ENCODE results near the gene HEY2. TPM values are rescaled to one million over a fixed set of nuclear protein-coding genes. Genes with fewer than 3 reads are reported as not detected.

The HEY2 gene
- total RNA-seq, 6 experiments from 2014 or later, result not detected

DNA sequence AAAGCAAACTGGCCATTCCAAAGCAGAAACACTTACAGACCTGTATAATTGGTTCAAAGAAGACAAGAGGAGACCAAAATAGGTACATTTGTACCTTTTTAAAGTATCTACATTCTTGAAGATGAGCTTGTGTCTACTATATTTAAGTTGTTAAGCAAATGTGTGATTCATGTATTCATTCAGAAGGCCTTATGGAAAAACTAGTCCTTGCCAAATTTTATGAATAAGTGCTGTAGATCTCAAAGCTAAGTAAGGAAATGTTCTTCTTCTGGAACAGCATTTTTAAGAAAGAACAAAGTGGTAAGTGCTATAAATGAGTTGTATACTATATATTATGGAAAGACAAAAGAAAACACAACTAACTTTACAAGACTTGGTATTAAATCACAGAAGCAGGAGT is 22.2 kb upstream of the HEY2 start:
- Mint-ChIP-seq H3K27ac (no peak overlapping the region), H3K27me3 (ENCODE audit: insufficient read depth) (peaks cover 2% of the 10 kb centered on the region; the same call in 1 of the 2 replicates), H3K9me3 (no peaks in the 10 kb centered on the region), H3K36me3 (ENCODE audit: low read depth) (no peaks in the 10 kb centered on the region), H3K4me3 (no peak overlapping the region), H3K4me1 (ENCODE audit: low read depth) (no peaks in the 10 kb centered on the region)
- no peak for DNase-seq
- TF ChIP-seq, protein P1, sequence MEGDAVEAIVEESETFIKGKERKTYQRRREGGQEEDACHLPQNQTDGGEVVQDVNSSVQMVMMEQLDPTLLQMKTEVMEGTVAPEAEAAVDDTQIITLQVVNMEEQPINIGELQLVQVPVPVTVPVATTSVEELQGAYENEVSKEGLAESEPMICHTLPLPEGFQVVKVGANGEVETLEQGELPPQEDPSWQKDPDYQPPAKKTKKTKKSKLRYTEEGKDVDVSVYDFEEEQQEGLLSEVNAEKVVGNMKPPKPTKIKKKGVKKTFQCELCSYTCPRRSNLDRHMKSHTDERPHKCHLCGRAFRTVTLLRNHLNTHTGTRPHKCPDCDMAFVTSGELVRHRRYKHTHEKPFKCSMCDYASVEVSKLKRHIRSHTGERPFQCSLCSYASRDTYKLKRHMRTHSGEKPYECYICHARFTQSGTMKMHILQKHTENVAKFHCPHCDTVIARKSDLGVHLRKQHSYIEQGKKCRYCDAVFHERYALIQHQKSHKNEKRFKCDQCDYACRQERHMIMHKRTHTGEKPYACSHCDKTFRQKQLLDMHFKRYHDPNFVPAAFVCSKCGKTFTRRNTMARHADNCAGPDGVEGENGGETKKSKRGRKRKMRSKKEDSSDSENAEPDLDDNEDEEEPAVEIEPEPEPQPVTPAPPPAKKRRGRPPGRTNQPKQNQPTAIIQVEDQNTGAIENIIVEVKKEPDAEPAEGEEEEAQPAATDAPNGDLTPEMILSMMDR (IDR thresholded peaks at IDR 0.05), result no peak

DNA sequence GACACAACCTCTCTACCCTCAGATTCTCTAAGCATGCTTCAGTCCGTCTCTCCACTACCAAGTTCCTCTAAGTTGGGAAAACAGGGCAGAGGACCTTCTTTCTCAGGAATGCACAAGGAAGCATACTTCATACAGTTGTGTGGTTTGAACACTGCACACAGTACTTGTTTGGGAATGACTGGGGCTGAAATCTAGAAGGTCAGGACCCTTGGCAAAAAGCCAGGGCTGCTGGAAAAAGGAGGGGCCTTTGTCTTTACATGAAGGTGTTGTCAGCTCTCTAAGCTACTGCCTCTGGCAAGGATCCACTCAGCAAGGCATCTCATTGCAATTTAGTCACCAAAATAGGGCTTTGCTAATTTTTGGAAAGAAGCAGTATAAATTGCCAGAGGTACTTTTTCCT is 20.7 kb upstream of the HEY2 start:
- Mint-ChIP-seq H3K9me3 (no peaks in the 10 kb centered on the region), H3K36me3 (ENCODE audit: low read depth) (no peaks in the 10 kb centered on the region), H3K4me3 (no peak overlapping the region), H3K27me3 (ENCODE audit: insufficient read depth) (peaks cover 2% of the 10 kb centered on the region; the same call in 1 of the 2 replicates), H3K27ac (no peak overlapping the region), H3K4me1 (ENCODE audit: low read depth) (no peaks in the 10 kb centered on the region)
- DNase-seq, result no peak
- TF ChIP-seq, protein P1 (IDR thresholded peaks at IDR 0.05), result no peak

DNA sequence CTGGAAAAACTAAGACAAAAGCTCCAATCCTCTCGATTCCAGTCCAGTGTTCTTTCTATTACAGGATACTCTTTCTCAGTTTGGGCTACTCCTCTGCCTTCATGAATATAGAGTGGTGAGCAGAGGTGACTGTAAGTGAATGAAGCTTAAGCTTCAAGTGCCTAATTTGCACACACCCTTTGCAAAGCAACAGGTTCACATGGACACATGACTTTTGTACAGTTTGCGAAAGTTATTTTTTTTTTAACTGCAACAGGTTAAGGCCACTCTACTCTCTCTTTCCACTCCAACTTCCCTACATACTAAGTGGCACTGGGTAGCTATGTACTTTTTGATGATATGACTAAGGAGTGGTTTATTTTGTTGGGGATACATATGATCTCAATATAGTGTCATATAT is 19.4 kb upstream of the HEY2 start:
- Mint-ChIP-seq H3K36me3 (ENCODE audit: low read depth) (no peaks in the 10 kb centered on the region), H3K4me1 (ENCODE audit: low read depth) (no peaks in the 10 kb centered on the region), H3K27me3 (ENCODE audit: insufficient read depth) (peaks cover 3% of the 10 kb centered on the region; the same call in 1 of the 2 replicates), H3K9me3 (no peaks in the 10 kb centered on the region), H3K27ac (no peak overlapping the region), H3K4me3 (no peak overlapping the region)
- DNase-seq, result no peak
- TF ChIP-seq, protein P1 (IDR thresholded peaks at IDR 0.05), result no peak

DNA sequence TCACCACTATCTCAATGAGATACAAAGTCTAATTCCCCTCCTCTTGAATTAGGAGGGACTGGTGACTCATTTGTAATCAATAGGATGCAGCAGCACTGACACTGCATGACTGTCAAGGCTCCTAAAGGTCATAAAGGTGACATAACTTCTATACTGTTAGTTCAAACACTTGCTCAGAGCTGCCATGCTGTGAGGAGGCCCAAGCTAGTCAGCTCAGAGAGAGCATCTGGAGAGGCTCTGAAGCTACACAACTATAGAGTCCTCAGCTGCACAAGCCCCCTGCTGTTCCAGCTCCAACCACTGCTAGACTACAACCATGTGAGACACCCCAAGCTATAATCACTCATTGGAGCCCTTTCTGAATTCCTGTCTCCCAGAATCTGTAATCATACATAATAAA is 17.0 kb upstream of the HEY2 start:
- Mint-ChIP-seq H3K27me3 (ENCODE audit: insufficient read depth) (peaks cover 1% of the 10 kb centered on the region; the same call in 1 of the 2 replicates), H3K4me3 (no peak overlapping the region), H3K36me3 (ENCODE audit: low read depth) (no peaks in the 10 kb centered on the region), H3K9me3 (no peaks in the 10 kb centered on the region), H3K27ac (no peak overlapping the region), H3K4me1 (ENCODE audit: low read depth) (no peaks in the 10 kb centered on the region)
- DNase-seq, result no peak
- TF ChIP-seq, protein P1 (IDR thresholded peaks at IDR 0.05), result no peak

DNA sequence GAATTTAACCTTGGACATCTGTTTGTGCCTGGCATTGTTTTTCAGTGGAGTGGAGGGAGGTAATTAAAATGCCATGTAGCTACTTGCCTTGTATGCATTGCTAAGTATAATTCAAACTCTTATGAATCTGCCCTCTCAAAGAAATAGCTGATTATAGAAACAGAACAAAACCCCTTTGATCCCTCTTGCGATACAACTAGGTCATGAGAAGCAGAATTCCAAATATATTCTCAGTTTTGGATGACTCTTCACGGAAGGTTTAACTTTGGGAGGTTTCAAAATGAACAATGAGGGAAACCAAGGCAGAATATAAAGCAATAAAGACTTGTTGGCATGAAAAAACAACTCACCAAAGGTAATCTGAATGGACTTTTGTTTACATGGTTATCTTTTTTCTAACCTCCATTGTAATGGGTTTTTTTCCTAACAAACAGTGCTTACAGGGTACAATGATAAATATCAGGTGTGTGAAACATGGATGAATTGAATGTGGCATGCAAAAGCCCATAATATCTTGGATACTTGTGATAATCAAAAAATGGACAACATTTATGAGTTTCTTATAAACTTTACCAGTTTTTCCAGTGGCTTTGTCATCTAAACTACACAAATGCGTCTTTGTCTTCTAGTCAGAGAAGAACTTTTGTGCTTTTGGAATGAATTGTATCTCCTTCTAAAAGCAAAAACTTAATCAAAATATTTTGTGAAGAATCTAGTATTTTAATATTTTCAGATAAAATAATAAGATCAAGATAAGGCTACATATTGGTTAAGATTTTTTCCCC is 15.7 kb upstream of the HEY2 start:
- TF ChIP-seq, protein P1 (IDR thresholded peaks at IDR 0.05), result no peak
- H3K27ac Mint-ChIP-seq, result no peak overlapping the region
- H3K36me3 Mint-ChIP-seq (ENCODE audit: low read depth), result no peaks in the 10 kb centered on the region
- no peak overlapping the region for H3K4me3 Mint-ChIP-seq
- DNase-seq, result no peak
- no peaks in the 10 kb centered on the region for H3K9me3 Mint-ChIP-seq
- peaks cover 1% of the 10 kb centered on the region; the same call in 1 of the 2 replicates for H3K27me3 Mint-ChIP-seq (ENCODE audit: insufficient read depth)
- no peaks in the 10 kb centered on the region for H3K4me1 Mint-ChIP-seq (ENCODE audit: low read depth)
